ENCODE data around the gene UBR2.
A peak's percentile ranks its signal among the peaks of the same experiment; 100 is the strongest.

The UBR2 gene

DNA sequence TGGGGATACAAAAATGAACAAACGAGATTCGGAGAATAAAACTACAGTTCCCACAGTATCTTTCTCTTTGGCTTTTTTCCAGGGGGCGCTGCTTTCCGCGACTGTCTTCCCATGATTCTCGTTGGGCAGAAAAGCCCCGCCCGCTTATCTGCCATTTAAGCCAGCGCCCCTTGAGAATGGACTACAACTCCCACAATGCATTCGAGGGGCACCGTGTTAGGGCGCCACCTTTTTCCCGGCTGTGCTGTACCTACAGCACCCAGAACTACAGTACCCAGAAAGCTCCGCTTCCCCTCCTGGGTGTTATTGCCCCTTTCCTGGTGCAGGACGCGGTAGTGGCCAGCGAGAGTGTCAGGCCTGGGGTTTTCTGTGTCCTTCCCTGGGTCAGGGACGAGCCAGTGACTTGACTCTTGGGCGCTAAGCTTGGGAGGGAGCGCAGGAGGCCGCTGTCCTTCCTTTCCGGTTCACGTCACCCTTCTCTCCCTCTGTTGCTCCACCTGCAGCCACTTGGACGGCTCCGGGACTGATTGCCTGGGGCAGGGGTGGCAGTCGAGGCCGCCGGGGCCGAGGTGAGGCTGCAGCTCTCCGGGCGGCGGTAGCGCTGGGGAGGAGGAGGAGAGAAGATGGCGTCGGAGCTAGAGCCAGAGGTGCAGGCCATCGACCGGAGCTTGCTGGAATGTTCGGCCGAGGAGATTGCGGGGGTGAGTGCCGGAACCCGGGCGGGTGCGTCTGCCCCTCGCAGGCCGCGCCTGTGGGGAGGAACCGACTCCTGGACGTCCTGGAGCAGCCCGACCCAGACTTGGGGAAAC lies at the start of gene UBR2:
TSS of gene UBR2 (plus strand) at position 333 of the 809 bp plus-strand sequence. CDS start at position 624, 291 bp downstream.
- DNase-seq: peak; percentile 99

DNA sequence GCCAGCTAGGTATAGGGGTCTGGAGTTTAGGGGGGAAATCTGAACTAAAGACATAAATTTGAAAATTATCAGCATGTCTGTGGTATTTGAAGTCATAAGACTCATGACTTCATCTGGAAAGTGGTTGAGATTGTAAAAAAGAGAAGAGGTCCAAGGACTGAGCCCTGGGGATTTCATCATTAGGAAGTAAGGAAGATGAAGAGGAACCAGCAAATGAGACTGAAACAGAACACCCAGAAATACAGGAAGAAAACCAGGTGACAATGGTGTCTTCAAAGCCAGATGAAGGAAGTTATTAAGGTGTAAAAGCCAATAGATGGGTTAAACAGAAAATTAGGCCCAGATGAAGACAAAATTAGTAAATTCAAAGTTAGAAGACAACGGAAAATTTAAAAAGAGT lies 49.1 kb upstream of the UBR2 start:
- no peak for DNase-seq

DNA sequence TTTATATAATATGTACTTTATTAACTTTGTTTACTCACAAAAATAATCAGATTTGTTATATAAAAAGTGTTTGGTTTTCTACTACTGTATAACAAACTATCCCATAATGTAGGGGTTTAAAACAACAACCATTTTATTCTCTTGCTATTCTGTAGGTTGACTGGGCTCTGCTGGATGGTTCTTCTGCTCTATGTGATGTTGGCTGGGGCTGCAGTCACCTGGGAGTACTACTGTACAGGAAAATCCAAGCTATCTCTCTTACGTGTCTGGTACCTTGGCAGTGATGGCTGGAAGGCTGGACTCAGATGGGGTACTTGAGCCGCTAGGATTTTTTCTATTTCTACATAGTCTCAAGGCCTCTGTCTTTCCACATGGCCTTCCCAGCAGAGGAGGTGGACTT lies 44.0 kb upstream of the UBR2 start:
- no peak for DNase-seq

DNA sequence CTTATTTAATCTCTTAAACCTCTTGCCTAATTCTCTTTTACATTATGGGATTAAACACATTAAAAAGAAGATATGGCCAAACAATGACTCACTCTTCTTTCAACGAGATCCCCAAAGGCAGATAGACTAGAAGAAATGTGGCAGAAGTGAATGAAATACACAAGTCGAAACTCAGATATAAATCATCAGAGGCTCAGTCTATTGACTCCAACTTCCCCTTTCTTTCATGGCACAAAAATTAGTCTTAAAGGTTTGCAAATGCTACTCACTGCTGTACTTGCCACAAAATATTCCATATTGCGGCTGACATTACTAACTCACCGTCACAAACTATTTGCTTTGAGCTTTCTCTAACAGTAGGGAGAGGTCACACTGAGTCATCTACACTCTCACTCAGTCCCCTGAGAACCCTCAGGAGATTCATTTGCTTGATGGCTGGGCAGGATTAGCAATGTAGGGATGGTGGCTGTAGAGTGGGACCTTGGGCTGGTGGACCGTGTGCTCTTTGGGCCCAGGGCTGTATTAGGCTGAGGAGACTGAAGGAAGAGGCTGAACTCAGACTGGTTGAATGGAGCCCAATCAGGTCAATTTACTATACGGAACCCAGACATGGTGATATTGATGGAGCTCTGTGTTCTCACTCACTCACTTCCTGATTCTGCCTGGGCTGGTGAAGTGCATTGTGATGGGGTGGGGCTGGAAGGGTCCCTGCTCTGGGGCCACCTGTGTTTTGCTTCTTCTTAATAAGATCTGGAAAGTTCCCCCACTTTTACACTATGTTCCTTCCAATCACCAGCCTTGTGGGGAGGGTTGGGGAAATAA lies 42.8 kb upstream of the UBR2 start:
- peak; percentile 92 for DNase-seq

DNA sequence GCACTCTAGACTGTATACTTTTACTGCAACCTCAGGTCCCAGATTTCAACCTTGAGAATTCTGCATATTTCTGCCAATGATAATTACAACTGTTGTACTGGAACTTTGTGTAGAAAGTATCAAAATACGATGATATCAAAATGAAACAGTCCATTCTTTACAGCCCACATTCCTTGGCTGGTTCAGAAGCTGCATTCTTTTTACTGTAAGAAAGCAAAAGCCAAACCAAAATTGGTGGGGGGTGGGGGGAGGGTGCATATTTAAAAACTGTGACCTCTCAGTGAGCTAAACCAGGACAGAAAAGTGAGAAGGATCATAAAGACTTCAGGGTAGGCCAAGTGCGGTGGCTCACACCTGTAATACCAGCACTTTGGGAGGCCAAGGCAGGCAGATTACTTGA lies 41.8 kb upstream of the UBR2 start:
- peak; percentile 71 for DNase-seq

DNA sequence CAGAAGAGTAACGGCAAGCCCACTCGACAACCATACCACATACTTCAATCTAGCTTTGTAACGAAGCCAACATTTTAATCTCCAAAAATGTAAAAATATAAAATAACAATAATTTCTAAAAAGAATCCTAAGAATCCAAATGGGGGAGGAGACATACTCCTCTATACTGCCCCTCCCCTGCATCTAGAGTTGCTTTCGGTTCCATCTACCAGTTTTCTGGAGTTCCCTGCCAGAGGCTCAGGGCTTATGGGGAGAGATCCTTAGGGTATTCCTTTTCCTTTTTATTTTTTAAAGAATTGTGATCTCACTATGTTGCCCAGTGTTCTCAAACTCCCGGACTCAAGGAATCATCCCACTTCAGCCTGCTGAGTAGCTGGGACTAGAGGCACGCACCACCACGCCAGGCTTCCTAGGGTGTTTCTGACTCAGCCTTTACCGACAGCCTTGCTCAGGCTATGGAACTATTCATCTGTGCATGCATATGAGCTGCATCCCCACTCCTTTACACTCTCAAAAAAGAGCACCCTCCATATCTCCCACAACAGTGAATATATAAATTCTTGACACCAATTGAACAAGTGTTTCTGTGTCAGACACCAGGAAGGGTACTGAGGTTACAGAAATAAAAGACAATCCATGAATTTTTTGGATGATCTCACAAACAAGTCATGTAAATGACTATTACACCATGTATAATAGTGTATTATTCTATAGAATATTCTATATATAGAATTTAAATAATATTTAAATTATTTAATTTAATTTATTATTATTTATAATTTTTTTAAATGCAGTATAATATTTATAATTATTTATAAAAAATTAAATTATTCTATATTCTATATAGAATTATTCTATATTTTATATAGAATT lies 40.7 kb upstream of the UBR2 start:
- peak; percentile 60 for DNase-seq

DNA sequence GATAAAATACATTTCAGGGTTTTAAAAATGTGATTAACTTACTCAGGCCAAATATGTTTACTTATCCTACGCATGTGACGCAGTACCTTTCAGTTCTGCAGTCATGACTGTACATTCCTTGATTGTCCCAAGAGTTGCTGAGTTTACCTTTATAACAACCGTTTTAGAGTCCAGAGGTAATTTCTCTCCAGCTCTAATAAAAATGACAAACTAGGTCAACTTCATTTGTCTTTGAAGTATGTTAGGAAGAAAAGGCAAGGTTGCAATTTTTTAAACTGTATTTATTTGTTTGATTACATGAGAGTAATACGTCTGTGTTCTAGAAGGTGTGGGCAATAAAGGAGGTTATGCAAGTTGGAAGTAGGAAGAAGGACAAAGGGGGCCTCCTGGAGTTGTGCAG lies 38.6 kb upstream of the UBR2 start:
- DNase-seq: no peak

DNA sequence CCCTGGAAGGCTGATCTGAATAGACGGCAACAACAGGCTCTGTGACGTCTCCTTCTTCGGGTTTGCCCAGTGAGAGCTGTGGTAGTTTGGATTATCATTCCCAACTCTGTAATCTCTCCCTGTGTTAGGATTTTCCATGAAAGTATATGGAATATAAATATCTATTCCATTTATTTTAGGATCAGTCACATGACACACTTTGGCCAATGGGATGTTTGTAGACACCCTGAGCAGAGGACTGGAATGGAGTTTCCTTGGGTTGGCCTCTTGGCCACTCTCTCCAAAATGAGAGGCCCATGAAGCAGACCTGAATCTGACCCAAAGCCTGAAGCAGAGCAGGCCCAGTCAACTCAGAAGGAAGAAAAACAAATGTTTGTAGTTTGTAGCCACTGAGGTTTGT lies 37.2 kb upstream of the UBR2 start:
- DNase-seq: no peak

DNA sequence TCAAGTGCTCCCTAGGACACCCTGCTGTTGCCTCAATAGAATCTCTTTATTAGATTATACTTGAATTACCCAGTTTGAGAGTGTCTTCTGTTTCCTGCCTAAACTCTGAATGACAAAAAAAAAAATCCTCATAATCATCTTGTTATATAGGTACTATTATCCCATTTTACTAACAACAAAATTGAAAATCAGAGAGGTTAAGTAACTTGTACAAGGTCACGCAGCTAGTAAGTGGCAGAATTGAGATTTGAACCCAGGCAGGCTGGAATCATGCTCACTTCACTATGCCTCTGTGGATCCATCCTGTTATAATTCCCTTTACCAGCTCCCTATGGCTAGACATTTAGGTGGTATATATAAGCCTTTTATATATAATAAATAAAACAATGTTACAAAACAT lies 36.6 kb upstream of the UBR2 start:
- no peak for DNase-seq

DNA sequence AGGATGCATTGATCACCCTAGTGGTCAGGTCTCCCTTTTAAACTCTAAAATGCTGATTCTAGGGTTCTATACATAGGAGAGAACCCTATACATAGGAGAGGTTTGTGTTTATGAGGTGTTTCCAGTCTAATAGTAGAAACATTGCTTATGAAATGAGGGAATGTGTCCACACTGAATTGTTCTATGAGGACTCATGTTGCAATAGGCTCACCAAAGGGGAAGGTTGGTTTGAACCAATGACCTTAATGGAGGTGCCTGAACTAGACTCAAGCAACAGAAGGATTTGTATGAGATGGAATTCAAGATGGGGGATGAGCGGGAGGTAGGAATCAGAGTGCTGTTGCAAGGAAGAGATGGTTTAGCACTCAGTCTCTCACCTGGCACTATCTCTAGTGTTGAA lies 33.5 kb upstream of the UBR2 start:
- no peak for DNase-seq

DNA sequence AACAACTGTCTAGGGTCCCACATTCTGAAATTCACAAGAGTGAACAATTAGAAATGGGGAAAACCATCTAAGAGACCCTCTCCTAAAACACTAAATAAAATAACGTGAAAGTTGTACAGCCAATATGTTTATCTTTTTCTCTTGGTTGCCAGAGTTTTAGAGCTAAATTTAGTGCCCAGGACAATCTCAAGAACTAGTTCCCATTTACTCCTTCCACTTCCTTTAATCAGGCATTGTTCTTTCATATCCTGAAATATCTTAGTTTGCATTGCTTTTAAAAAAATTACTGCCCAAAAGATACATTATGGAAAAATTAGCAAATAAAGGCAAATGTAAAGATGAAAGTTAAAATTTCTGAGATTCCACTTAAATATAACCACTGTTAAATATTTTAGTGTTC lies 33.1 kb upstream of the UBR2 start:
- no peak for DNase-seq

DNA sequence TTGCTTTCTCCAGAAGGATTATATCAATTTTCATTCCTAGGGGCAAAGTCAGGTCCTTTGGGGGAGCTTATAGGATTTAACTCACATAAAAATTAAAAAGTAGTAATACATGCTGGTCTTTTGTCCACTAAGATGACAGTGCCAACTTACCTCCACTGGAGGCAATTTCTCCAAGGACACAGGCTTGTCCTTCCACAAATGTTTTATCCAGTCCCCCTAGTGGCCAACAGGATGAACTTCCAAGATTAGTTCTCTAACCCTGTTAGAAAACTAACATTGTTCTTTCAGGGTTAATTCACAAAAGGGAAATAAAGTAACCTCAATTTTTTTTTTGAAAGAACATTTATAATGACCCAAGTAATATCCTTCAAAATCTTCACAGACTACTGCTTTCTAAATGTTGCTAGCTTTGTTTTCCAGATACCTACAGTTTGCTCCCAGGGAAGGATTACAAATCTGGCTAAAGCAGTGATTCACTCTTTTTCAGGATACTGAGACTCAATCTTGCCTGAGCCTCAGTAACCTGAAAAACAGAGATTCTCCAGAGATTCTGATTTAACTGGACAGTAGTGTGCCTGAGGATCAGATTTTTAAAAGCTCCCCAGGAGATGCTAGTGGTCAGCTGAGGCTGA lies 31.7 kb upstream of the UBR2 start:
- DNase-seq: peak; percentile 72

DNA sequence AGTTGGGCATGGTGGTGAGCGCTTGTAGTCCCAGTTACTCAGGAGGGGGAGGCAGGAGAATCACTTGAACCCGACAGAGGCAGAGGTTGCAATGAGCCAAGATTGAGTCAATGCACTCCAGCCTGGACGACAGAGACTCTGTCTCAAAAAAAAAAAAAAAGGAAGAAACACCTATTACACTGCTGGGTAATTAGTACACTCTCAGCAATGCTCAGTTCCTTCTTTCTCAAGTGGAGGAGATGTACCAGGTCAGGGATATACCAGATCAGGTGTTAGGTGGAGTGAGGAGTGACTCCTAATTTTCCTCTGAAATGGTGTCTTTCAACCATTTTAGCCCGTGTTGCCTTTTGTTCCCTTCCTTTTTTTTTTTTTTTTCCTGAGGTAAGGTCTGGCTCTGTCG lies 30.0 kb upstream of the UBR2 start:
- DNase-seq: no peak

DNA sequence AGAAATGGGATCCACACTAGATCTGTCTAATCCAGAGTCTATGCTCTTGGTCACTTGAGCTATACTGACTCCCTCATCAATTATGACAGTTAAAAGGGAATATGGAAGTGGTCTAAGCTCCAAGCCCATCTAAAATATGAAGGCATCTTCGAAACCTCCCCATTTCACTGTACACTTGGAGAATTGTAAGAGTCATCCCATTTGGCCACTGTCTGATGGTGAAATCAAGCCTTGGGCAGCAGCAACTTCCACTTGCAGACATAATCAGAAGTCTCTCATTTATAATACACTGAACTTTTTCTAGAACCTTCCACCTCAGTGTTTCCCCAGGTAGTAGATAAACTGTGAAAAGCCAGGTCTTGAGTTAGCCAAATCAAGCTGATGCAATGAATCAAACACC lies 26.3 kb upstream of the UBR2 start:
- DNase-seq: no peak

DNA sequence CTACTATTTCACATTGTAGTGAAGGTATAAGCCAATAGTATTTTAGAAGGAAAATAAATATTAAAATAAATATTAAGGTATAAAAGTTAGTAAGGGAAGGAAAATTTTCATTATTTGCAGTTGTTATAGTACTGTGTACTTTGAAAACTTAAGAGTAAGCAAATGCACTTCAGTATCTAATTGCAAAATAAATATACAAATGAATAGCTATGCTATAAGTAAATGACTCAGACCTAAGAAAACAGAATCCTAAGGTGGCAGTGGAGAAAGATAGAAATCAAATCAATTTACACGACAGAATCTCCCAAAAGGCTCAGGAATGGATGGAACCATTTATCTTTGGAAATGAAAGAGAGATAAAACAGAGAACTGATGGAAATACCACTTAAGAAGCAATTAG lies 24.7 kb upstream of the UBR2 start:
- no peak for DNase-seq

DNA sequence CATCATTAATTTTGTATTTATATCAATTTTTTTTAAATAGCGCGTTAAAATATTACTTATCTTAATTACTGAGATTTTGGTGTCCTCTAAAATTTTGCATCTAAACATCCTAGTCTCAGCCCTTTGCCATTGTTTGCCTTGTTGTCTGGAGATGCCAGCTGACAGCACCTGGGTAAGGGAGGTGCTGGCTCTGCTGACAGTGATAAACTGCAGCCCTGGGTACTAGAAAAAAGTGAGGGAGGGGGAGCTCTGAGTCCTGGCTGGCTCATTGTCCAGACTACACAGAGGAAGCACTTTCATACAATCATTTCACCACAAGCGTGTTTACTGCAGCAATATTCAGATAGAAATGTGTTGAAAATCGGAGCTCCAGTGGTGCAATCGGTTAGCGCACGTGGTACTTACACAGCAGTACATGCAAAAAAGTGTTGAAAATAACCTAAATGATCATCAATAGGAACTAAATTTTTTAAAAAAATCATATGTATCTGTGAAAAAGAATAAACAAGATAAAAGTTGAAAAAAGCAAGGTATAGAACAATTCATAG lies 18.5 kb upstream of the UBR2 start:
- DNase-seq: no peak

DNA sequence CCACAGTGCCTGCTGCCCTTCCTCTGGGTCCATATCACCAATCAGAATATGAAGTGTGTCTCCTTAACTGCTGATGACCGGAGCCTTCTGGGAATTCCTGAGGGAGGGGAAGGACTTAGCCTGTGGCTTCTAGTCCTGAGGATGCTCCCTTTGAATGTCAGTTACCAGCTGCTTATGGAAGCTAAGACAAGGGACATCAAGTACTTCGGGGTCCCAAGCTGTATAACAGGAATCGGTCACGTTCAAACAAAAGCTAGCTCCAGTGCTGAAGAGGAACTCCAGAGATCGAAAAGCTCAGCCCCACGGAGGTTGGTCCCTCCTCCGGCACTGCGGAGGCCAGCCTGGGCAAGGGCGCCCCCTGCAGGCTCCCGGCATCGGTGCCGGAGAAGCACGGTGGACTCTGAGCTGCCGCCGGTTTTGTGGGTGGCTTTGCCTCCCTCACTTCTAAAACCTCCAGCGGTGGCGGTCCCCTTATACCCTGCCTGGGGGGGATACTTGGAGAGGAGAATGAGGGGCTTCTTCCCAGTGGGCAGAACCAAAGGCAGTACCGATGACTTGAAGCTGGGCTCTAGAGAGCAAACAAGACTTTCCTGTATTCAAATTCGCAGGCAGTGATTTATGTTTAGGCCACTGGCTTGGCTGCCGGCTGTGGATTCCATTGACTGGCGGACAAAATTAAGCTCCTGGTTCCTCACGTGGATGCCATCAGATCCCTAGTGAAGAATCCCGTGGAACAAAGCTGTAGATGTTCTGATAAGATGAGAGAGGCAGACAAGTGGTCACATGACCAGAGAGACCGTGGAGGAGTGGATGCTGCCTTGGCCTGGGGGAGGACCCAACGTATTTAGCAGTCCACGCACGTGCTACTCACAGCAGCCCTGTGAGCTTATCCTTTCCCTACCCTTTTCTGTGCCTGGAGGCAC lies 16.2 kb upstream of the UBR2 start:
- DNase-seq: peak; percentile 76

DNA sequence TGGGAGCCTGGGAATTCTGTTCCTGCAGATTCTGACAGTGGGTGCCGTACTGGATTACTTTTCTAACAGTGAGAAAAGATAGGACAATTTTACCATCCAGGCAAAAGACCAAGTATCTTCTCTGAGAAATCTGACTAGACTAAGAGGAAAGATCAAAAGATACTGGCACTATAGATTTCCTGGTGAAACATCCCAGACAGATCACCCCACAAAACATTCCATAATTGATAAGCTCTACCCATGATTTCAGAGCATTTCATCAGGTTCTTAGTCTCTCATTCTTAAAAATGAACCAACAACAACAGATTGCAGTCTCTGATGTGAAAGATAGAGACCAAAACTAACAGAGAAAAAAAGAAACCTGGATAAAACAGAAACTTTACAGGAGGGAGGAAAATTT lies 13.6 kb upstream of the UBR2 start:
- DNase-seq: peak; percentile 34

DNA sequence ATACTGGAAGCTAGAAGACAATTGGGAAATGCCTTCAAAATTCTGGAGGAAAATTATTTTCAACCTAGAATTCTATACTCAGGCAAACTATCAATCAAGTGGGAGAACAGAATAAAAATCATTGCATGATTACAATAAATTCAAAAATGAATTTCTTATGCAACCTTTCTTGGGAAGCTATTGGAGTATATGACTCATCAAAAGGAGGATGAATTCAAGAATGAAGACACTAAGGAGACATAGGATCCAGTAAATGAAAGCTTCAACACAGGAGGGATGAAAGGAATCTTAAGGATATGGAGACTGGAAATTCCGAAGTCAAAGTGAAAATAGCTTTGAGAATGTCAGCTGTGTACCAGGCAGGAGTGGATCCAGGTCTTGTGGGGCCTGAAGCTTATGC lies 12.6 kb upstream of the UBR2 start:
- peak; percentile 52 for DNase-seq

DNA sequence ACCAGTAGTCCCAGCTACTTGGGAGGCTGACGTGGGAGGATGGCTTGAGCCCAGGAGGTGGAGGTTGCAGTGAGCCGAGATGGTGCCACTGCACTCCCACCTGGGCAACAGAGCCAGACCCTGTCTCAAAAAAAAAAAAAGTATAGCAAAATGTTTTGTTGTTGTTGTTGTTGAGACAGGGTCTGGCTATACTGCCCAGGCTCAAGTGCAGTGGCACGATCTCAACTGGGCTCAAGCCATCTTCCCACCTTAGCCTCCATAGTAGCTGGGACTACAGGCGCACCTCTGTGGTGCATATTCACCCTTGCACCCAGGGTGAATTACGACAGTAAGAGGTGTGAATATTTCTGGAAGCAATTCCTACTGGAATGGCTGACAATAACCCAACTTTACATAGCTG lies 11.4 kb upstream of the UBR2 start:
- no peak for DNase-seq

All from fibroblast of skin of right biceps (primary cell).